HG02610 (cell line): ENCODE data around the gene YIPF4.
"Not testable (repeated sequence)": the region's sequence is repeated elsewhere in the genome, so short reads cannot be mapped to it uniquely, and the experiment has no call there.

Experiments
- ATAC-seq: cut with Tn5 transposase; IDR thresholded peaks from one replicate; pipeline ENCODE4 v1.9.1; 2021; ENCODE audit warnings: mild to moderate bottlenecking, moderate library complexity; ENCODE audit not compliant: unreplicated experiment

YIPF4 gene

GRCh38 chr2:32284321-32284720, 6.6 kb downstream of the YIPF4 start:
- peak; percentile 66 for ATAC-seq

DNA sequence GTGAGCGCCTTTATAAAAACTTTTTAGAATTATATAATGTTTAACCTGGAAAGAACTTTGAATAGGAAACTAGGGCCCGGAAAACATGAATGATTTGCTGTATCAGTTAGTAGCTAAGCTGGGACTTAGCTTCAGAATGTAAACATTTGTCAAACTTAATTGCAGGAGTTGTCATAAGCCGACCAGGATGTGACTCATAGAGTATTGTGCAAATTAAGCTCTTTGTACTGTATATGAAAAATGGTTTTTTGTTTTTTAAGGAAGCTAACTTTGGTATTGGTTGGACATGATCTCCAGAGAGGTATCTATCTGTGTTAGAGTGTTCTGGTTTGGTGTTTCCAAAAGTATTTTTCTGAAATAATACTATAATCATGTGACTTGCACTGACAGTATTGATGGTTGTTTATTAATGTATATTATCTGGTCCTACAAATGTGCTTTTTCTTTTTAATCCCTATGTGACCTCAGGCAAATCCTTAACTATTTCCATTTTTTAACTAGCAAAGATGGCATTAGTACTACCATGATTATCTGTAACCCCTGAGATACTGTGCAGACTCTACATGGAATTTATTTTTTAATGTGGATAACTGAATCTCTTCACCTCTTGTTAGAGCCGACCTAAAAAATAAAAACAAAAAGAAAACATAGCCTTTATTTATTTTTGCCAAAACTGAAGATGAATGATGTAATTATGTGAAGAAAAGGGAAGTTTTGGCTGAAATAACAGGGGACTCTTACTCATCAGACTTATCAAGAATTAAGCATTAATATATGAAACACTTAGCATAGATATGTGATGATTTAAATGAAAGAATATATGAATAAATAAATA, 11.7 kb downstream of the YIPF4 start:
- ATAC-seq: no peak

DNA sequence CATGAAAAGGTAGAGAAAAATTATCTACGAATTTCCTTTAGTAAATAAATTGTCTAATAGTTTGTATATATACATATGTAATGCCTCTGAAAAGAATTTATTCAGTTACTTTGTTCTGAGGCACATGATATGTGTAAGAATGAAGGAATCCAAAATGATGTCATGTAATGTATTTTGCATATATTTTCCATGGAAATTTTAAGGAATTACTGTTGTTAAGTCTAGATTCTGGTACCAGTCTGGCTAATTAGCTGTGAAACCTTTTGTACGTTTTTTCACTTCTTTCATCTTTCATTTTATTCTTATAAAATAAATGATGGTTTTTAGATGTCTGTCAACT, 12.3 kb downstream of the YIPF4 start:
- no peak for ATAC-seq

- ATAC-seq: no peak
Observed at GRCh38 chr2:32291746-32292145, 14.0 kb downstream of the YIPF4 start.

DNA sequence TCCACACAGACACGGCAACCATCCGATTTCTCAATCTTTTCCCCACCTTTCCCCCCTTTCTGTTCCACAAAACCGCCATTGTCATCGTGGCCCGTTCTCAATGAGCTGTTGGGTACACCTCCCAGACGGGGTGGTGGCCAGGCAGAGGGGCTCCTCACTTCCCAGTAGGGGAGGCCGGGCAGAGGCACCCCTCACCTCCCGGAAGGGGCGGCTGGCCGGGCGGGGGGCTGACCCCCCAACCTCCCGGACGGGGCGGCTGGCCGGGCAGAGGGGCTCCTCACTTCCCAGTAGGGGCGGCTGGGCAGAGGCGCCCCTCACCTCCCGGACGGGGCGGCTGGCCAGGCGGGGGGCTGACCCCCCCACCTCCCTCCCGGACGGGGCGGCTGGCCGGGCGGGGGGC, 15.8 kb downstream of the YIPF4 start:
- ATAC-seq: not testable (repeated sequence)

DNA sequence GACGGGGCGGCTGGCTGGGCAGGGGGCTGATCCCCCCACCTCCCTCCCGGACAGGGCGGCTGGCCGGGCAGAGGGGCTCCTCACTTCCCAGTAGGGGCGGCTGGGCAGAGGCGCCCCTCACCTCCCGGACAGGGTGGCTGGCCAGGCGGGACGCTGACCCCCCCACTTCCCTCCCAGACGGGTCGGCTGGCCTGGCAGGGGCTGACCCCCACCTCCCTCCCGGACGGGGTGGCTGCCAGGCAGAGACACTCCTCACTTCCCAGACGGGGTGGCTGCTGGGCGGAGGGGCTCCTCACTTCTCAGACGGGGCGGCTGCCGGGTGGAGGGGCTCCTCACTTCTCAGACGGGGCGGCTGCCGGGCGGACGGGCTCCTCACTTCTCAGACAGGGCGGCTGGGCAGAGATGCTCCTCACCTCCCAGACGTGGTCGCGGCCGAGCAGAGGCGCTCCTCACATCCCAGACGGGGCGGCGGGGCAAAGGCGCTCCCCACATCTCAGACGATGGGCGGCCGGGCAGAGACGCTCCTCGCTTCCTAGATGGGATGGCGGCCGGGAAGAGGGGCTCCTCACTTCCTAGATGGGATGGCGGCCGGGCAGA, 16.4 kb downstream of the YIPF4 start:
- not testable (repeated sequence) for ATAC-seq

DNA sequence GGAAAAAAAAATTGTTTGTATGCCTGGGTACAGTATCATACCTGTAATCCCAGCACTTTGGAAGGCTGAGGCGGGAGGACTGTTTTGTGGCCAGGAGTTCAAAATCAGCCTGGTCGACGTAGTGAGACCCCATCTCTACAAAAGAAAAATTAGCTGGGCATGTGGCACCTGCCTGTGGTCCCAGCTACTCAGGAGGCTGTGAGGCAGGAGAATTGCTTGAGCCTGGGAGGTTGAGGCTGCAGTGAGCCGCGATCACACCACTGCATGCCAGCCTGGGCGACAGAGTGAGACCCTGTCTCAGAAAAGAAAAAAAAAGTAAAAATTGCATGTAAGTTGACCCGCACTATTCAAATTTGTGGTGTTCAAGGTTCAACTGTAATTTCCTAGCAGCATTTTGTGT, 32.9 kb downstream of the YIPF4 start:
- ATAC-seq: no peak

GRCh38 chr2:32314886-32315285, 37.2 kb downstream of the YIPF4 start:
- ATAC-seq: no peak

DNA sequence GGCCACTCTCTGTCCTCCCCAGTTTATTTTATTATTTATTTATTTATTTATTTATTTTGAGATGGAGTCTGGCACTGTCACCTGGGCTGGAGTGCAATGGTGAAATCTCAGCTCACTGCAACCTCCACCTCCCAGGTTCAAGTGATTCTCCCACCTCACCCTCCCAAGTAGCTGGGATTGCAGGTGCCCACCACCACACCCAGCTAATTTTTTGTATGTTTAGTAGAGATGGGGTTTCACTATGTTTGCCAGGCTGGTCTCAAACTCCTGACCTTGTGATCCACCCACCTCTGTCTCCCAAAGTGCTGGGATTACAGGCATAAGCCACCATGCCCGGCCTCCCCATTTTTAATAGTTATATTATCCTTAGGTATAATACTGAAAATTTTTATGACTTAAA, 51.0 kb downstream of the YIPF4 start:
- ATAC-seq: not testable (repeated sequence)

- not testable (repeated sequence) for ATAC-seq
Observed at GRCh38 chr2:32329180-32329980, 51.7 kb downstream of the YIPF4 start.

GRCh38 chr2:32330136-32330535, 52.4 kb downstream of the YIPF4 start:
- ATAC-seq: no peak

GRCh38 chr2:32342801-32343200, 65.1 kb downstream of the YIPF4 start:
- ATAC-seq: no peak

GRCh38 chr2:32350797-32351196, 73.1 kb downstream of the YIPF4 start:
- not testable (repeated sequence) for ATAC-seq

- no peak for ATAC-seq
Observed at GRCh38 chr2:32355976-32356680, 78.4 kb downstream of the YIPF4 start.

- peak; percentile 89 for ATAC-seq
Observed at GRCh38 chr2:32356681-32357317, 79.1 kb downstream of the YIPF4 start, which contains the start of gene BIRC6. BIRC6 (plus strand) TSS chr2:32357023; CDS start chr2:32357162, 139 bp downstream.

- ATAC-seq: peak; percentile 12
Observed at GRCh38 chr2:32357318-32358110, 79.8 kb downstream of the YIPF4 start.

DNA sequence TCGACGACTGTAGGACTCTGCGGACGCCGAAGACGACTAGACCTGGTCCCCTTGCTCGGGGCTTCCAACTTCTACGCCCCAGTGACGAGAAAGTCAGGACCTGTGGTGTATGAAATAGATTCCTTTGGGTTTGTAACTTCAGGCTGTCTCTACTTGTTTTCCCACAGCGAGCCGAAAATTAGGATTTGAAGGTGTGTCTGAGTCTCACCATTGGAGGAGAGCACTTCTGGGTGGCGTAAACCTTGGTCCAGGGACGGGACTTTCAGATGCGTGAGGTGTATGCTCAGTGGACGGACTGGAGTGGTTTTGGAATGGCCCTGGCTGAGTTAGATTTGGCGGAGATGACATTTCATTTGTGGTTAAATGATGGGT, 80.4 kb downstream of the YIPF4 start:
- ATAC-seq: no peak

DNA sequence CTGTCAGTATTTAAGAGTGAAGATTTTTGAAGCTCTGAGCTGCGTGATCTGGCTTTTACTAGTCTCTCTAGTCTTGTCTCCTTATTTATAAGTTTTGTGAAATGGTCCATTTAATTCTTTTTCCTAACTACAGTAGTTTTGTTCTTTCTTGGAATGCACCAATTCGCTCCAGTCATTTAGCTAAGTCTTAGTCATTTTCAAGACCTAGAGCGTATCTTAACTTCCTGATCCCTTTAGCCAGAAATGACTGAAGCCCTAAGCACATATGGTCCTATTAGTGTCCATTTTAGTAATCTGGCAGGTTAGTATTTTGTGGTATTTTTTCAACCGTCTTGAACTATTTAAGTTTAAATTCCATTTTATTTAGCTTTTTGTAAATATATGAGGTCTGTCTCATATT, 82.7 kb downstream of the YIPF4 start:
- ATAC-seq: peak; percentile 20

DNA sequence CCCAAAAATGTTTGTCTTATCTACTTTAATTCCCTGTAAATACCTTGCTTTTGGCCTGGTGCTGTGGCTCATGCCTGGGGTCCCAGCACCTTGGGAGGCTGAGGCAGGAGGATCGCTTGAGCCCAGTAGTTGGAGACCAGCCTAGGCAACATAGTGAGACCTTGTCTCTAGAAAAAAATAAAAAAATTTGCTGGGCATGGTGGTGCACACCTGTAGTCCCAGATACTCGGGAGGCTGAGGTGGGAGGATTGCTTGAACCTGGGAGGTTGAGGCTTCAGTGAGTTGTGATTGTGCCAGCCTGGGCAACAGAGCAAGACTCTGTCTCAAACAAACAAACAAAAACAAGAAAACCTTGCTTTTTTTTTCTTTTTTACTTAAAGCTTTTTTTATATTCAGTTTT, 85.3 kb downstream of the YIPF4 start:
- ATAC-seq: not testable (repeated sequence)

DNA sequence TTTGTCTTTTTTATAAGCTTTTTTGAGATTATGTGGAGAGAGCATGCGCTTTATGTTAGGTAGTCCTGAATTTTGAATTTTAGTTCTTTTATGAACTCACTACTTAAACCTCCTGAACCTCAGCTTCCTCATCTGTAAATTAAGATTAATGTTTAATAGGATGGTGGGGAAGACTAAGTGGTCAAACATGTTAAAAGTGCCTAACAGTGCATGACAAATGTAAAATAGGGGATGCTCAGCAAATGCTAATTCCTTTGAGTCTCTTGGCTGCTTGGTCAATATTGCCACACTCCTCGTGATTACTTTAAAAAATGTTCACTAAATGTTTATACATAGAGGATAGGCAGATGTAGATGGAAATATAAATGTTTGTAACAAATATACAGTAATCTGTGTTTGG, 85.9 kb downstream of the YIPF4 start:
- ATAC-seq: peak; percentile 43
